GM18498 (cell line): ENCODE results near the gene NF2.
"Not testable (repeated sequence)": the region's sequence is repeated elsewhere in the genome, so short reads cannot be mapped to it uniquely, and the experiment has no call there.

ENCODE experiments used
- ATAC-seq: cut with Tn5 transposase; IDR thresholded peaks from one replicate; pipeline ENCODE4 v1.9.1; 2021; ENCODE audit warnings: mild to moderate bottlenecking, moderate library complexity; ENCODE audit not compliant: unreplicated experiment

The NF2 gene

DNA sequence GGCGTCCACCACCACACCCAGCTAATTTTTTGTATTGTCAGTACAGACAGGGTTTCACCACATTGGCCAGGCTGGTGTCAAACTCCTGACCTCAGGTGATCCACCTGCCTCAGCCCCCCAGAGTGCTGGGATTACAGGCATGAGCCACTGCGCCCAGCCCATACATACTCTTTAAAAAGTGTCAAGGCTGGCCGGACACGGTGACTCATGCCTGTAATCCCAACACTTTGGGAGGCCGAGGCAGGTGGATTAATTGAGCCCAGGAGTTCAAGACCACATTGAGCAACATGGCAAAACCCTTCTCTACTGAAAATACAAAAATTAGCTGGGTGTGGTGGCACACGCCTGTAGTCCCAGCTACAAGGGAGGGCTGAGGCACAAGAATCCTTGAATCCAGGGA, 9.0 kb upstream of the NF2 start:
- not testable (repeated sequence) for ATAC-seq

DNA sequence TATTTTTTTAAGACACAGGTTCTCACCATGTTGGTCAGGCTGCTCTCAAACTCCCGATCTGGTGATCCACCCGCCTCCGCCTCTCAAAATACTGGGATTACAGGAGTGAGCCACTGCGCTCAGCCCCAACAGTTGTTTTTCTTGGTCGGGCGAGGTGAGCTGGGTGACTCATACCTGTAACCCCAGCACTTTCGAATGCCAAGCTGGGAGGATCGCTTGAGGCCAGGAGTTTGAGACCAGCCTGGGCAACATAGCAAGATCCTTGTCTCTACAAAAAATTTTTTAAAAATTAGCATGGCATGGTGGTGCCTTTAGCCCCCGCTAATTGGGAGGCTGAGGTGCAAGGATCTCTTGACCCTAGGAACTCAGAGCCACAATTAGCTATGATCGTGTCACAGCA, 7.0 kb upstream of the NF2 start:
- ATAC-seq, result no peak

DNA sequence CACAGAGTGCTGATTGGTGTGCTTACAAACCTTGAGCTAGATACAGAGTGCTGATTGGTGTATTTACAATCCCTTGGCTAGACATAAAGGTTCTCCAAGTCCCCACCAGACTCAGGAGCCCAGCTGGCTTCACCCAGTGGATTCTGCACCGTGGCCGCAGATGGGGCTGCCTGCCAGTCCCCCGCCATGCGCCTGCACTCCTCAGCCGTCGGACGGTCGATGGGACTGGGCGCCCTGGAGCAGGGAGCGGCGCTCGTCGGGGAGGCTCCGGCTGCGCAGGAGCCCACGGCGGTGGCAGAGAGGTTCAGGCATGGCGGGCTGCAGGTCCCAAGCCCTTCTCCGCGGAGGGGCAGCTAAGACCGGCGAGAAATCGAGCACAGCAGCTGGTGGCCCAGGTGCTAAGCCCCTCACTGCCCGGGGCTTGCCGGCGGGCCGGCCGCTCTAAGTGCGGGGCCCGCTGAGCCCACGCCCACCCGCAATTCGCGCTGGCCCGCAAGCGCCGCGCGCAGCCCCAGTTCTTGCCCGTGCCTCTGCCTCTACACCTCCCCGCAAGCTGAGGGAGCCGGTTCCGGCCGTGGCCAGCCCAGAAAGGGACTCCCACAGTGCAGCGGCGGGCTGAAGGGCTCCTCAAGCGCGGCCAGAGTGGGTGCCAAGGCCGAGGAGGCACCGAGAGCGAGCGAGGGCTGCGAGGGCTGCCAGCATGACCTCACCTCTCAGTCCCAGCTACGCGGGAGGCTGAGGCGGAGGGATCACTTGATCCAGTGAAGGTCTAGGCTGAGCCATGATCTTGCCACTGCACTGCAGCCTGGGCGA, 5.4 kb upstream of the NF2 start:
- ATAC-seq, result not testable (repeated sequence)

DNA sequence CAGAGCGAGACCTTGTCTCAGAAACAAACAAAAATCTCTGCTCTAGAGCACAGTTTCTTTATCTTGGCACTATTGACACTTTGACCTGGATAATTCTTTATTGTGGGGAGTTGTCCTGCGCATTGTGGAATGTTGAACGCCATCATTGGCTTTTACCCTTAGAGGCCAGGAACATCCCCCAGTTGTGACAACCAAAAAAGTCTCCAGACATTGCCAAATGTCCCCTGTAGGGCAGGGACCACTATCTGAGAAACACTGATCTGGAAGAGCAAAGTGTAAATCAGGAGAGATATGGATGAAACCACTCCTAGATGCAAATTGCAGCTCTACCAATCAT, 4.8 kb upstream of the NF2 start:
- no peak for ATAC-seq

DNA sequence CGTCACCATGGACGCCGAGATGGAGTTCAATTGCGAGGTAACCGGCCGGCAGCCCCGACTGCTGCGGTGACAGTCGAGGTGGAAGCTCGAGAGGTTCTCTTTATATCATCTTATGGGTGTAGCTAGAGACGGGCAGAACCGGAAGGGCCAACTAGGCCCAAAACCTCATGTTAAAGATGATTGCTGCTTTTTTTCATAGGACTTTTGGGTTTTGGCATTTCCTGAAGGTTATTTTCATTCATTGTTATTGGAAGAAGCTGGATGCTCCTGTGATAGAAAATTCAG, 585 bp downstream of the NF2 start:
- ATAC-seq, result no peak

DNA sequence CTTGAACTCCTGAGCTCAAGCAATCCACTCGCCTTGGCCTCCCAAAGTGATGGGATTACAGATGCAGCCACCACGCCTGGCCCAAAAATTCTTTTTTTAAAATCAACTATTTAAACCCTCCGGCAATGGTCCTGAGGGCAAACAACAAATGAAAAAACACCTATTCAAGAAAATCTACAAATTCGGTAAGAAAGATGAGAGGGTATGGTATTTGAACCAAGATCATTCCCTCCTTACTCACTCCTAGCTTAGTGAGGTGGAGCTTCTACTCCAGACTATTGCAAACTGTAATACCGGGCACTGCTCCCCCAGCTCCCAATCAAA, 2.1 kb downstream of the NF2 start:
- no peak for ATAC-seq

DNA sequence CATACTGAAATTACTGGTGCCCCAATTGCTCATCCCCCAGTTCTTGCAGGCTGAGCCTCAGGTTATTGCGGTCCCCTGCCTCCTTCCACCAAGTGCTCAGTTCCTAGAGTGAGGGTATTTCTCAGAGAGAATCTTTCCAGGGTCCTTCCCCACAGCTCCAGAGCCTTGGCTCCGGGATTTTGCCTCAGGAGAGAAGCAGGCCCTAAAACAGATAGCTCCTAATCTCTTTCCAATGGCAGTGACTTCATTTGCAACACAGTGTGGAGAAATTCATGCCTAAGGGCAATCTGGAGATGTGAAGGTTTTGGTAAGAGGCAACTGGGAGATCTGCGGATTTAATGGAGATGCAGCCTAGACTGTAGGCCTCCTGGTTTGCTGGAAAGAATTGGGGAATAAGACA, 2.9 kb downstream of the NF2 start:
- no peak for ATAC-seq

DNA sequence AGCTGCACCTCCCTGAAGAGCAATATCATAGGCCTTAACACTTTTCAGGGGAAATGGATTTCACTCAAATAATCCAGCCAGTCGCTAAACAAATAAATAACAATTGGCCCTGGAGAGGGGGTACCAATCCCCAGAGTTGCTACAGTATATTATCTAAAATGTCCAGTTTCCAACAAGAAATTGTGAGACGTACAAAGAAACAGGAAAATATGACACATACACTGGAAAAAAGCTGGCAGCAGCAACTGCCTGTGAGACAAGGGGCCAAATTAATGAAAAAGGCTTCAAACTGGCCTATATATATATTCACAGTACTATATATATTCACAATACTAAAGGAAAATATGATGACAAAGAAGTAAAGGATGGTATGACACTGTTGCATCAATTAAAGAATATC, 4.0 kb downstream of the NF2 start:
- ATAC-seq, result no peak

DNA sequence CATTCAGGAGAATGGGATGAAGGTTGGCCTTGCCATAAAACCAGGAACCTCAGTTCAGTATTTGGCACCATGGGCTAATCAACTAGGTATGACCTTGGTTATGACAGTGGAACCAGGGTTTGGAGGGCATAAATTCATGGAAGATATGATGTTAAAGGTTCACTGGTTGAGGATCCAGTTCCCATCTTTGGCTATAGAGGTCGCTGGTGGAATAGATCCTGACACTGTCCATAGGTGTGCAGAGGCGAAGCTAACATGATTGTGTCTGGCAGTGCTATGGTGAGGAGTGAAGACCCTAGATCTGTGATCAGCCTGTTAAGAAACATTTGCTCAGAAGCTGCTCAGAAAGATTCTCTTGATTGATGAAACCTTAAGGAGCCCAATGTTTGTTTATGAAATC, 5.7 kb downstream of the NF2 start:
- ATAC-seq, result no peak

DNA sequence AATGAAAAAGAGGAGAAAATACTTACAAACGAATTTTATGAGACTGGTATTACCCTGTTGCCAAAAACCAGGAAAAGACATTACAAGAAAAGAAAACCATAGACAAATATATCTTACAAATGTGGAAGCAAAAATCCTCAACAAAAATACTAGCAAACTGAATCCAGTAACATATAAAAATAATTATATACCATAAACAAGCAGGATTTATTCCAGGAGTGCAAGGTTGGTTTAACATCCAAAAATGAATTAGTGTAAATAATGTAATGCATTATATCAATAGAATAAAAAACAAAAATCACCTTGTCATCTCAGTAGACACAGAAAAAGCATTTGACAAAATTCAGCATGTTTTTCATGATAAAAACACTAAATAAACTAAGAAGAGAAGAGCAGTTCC, 7.3 kb downstream of the NF2 start:
- no peak for ATAC-seq

DNA sequence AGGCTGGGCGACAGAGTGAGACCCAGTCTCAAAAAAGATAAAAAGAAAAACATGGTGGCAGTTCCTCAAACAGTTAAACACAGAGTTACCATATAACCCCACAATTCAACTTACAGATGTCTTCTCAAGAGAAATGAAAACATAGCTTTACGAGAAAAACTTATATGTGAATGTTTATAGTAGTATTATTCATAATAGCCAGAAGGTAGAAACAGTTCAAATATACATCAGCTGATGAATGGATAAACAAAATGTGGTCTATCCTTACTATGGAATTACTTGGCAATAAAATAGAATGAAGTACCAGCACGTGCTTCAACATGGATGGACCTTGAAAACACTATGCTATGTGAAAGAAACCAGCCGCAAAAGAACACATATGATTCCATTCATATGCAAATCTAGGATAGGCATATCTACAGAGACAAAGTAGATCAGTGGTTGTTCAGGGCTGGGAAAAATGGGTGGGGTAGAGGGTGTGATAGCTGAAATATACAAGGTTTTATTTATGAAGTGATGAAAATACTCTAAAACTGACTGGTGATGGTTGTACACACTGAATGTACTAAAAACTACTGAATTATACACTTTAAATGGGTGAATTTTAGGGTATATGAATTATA, 12.4 kb downstream of the NF2 start:
- no peak for ATAC-seq

DNA sequence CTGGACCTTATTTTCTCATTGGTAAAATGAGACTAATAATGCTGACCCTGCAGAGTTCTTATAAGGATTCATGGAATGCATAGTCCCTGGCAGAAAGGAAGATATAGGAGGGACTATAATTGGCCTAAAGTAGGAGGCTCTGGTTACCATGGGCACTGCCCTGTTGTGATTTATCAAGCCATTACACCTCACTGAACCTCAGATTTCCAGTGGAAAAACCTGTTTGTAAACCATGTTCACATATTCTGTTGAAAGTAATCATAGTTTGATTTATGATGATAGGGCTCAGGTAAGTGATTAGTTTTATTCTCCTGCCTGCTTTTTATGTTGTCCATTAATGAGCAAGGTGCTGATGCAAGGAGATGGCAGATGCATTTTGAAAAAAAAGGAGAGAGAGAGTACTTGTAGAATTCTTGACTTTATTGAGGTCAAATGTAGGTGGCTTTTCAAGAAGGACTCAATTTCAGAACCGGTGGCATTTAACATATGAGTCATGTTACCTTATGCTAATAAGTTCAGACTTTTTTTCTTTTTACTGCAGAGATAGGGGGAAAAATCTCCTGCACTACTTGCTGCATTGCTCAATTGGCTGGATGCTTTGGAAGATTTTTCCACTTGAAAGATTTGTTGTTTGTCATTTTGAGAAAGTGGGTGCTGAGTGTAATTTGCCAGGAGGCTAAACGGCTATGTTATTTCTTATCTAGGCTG, 14.6 kb downstream of the NF2 start:
- no peak for ATAC-seq

DNA sequence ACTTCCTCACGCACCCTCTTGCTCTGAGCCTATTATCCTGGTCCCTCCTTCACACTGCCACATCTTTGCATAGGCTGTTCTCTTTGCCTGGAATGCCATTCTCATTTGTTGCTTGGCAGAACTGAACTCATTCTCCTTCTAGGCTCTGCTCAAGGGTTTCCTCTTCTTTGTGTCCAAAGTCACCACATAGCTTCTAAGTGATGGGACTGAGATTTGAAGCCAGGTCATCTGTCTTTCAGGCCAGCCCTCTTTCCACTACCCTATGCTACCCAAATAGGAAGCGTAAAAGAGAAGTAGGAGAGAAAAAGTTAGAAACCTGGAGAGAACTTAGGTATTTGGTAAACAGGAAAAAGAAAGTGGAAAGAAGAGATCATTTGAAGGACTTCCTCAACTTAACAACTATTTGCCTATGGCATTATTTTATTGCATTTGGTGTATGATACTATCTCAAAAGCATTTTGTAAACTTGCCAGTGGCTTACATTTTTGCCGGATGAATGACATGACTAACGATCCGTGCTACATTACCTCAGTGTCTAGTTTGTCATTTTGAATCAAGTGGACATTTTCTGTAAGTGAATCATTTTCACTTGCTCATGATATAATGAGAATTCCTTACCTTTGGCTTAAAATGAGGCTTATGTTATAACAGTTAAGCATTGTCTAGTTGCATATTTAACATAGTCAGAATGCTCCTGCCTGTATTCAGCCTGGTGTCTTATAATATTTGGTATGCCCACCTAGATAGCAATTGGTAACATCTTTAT, 18.5 kb downstream of the NF2 start:
- ATAC-seq, result no peak

DNA sequence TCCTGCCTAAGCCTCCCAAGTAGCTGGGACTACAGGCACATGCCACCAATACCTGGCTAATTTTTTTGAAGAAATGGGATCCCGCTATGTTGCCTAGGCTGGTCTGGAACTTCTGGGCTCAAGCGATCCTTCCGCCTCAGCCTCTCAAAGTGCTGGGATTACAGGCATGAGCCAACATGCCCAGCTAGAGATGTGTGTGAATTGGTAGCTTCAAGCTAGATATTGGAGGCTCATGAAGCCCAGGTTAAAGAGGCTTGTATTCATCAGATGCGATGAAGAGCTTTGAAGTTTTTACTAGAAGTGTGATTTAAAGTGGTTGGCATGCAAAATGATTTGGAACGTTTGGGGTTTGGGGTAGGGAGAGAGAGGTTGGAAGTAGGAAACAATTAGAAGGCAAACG, 19.6 kb downstream of the NF2 start:
- ATAC-seq, result no peak

DNA sequence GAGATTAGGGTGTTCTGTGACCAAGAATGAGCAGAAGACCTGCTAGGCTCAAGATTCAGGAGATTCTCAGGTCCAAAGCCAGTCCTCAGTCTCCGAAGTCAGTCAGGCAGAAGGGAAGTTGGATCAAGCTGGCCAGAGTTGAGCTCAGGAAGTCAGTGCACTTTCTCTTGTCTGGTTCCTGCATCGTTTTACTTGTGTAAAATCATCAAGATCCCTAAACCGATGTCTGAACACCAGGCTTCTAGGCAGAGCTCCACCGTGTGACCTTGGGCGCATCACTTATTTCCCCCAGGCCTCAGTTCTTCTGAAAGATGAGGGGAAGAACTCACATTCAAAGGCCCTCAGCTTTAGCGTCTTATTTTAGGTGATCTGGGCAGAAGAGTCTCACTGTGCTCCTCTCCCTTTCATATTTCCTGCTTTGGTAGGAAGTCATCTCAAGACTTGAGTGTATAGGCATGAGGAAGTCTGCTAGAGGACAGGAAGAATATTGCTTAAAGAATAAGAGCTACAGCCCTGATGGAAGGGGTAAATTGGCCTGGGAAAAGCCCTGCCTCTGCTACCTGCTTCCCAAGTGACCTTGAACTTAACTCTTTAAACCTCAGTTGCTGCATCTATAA, 20.2 kb downstream of the NF2 start:
- no peak for ATAC-seq

DNA sequence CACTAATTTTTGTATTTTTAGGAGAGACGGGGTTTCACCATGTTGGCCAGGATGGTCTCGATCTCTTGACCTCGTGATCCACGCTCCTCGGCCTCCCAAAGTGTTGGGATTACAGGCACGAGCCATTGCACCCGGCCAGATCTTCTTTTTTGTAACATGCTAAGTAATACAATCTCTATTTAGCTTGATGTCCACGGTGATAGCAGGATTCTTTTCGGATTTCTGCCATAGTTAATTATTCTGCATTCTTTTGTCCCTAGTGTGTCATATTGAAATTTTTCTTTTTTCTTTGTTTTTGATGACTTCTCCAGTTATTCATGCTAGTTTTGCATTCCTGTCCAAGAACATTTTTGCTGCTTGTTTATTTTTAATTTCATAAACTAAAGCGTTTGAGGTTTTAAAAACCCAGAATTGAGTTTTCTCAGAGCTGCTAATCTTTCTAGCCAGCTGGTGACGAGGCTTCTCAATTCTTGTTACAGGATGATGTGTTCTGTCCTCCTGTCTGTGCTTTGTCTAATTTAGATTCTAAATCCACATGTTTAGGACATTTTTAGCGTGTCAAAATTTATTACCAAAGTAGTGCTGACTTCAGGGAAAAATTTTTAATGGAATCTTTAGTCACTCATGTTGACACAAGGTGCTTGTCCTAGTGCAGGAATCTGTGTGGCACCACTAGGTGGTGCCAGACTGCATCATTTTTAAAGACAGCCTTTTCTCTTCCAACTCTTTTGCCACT, 21.8 kb downstream of the NF2 start:
- no peak for ATAC-seq

DNA sequence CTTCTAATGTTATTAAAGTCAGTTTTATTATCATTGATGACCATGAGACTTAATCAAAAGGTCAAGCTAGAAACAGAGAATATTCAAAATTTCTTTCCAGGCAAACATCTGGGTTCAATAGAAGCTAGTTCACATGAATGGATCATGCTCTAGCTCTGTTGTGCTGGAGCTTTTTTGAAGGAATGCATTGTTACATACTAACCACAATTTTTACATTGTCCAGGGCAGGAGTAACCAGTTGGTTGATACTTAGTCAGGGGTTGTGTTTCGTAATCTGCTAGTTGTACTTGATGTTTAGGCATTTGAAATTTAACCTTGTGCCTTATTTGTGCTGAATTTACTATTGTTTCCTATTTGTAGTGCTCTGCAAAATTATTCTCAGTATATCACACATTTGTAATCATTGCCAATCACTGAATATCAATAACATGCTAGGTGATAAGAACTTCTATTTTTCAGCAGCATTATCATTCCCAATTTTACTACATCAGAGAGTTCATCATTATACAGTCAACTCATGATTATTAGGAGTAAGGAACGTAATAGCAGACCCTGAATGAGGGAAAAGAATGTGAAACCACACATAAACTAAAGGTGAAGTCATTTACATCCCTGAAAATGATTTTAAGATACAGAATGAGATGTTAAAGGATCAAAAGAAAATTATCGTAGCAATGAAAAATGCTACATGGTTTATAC, 23.2 kb downstream of the NF2 start:
- no peak for ATAC-seq

DNA sequence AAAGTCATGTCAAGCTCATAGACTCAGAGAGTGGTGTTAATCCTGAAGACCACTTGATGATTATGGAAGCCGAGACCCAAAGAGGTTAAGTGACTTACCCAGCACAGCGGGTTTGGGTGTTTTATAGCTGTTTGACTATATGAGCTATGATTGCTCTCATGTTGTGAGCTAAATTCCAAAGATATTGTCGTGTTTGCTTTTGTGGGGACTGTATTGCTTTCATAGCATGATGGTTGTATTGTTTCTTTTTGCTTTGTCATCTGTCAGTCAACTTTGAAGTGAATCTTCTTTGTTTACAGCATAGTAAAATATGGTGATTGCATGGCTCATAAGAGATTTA, 23.7 kb downstream of the NF2 start:
- no peak for ATAC-seq

DNA sequence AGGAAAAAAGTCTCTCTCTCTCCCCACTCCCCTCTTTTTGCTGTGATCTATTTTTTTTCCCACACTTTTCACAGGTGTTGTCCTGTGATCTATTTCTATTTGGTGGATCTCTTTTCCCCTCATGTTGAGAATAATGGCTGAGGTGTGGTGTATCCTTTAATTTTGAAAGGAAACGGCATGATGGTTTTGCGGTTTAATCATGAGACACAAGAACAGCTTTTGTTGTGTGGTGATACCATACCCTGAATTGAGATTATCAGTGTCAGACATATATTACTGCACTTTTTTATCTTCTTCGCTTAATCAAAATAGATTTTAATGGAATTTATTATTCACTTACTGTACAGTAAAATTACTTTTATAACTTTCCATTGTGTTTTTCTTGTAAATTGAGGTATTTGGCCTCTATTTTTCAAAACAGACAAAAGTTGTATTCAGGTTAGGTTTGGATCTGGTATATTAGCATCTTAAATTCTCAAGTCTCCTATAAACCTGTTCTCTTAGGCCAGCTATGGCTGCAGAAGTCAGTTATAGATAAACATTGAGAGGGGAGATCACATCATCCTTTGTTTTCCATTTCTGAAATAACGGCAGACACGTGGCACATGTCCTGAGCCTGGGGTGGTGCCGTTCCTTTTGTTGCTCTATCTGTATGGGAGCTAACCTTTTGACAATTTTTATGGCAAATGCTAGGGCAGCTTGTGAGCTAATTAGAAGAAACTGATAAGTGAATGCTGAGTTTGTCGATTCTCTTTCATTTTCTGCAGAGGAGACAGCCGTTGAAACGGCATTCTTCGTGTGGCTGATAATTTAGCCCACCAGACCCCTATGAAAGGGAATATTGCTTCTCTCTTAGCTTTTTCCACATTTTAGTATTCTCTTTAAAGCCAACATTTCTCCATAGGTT, 25.8 kb downstream of the NF2 start:
- no peak for ATAC-seq
